Adrenal gland (tissue), 5 donors: ENCODE data around the gene TRAF1.

Experiments
- CTCF ChIP-seq, 6 experiments: fragments of 450-650 bp in 4 of 6; fragments of 200-600 bp in 2 of 6; sonication (generic) in 1 of 6; IDR thresholded peaks; 1 replicate in 5 of 6; 2 replicates in 1 of 6; pipeline versions ENCODE4 v1.5.1 to v1.8.0; 2016 to 2021; ENCODE audit warnings: antibody characterized with exemption in 6 of 6, mild to moderate bottlenecking in 2 of 6, moderate library complexity in 1 of 6
- POLR2A ChIP-seq, 2 donors: fragments of 450-650 bp; IDR thresholded peaks; one replicate each; pipeline ENCODE4 v1.6.1; 2017; ENCODE audit warnings: antibody characterized with exemption in 2 of 2, mild to moderate bottlenecking in 2 of 2, moderate library complexity in 1 of 2
- donor health status: DM: no; HTN: no; CAD: no.

GRCh38 chr9:120902569-120903535 is 23.7 kb downstream of the TRAF1 start:
- TF ChIP-seq POLR2A (IDR thresholded peaks at IDR 0.05) = no peak
- no peak for TF ChIP-seq CTCF (IDR thresholded peaks at IDR 0.05)
